MG63 (cell line): ENCODE data around the gene FIS1. TPM values are rescaled to one million over a fixed set of nuclear protein-coding genes. Genes with fewer than 3 reads are reported as not detected.
"Not testable (repeated sequence)": the region's sequence is repeated elsewhere in the genome, so short reads cannot be mapped to it uniquely, and the experiment has no call there.

Experiments
- DNase-seq: peaks from one replicate; pipeline ENCODE4 v3.0.0-alpha.2; 2020
- H3K27me3 ChIP-seq: fragments of 250-450 bp; sonication (Bioruptor Pico); 2 replicates; pipeline ENCODE4 v1.5.1; 2020; ENCODE audit warnings: mild to moderate bottlenecking, moderate library complexity
- H3K36me3 ChIP-seq: fragments of 250-450 bp; sonication (Bioruptor Pico); 2 replicates; pipeline ENCODE4 v1.5.1; 2020; ENCODE audit warnings: mild to moderate bottlenecking, moderate library complexity
- H3K4me3 ChIP-seq: fragments of 250-450 bp; sonication (Bioruptor Pico); 2 replicates; pipeline ENCODE4 v1.5.1; 2020; ENCODE audit warnings: mild to moderate bottlenecking, moderate library complexity
- H3K9me3 ChIP-seq: fragments of 250-450 bp; sonication (Bioruptor Pico); 2 replicates; pipeline ENCODE4 v1.5.1; 2020; ENCODE audit warnings: mild to moderate bottlenecking, moderate library complexity
- total RNA-seq: library from RNA; depleted of rRNA; stranded (reverse); fragments of >200 nt; shearing (Covaris generic); gene quantifications from 2 replicates; pipeline ENCODE4 v1.2.3, GENCODE V29; 2014; ENCODE audit warnings: low replicate concordance; rRNA removed

Gene FIS1
- total RNA-seq, 1 experiment from 2014 or later, result 96.4 TPM

GRCh38 chr7:101200862-101201599 is 43.9 kb downstream of the FIS1 start, which contains the start of gene MOGAT3:
Gene MOGAT3 (minus strand): TSS chr7:101201036. CDS start chr7:101200854, 182 bp downstream.
- DNase-seq, result no peak
- H3K9me3 ChIP-seq, result no peaks in the 10 kb centered on the region
- no peaks in the 10 kb centered on the region for H3K27me3 ChIP-seq
- no peaks in the 10 kb centered on the region for H3K36me3 ChIP-seq
- no peak within 1 kb of the TSS for H3K4me3 ChIP-seq

GRCh38 chr7:101200504-101200861 is 44.4 kb downstream of the FIS1 start:
- no peaks in the 10 kb centered on the region for H3K9me3 ChIP-seq
- no peak overlapping the region for H3K4me3 ChIP-seq
- no peaks in the 10 kb centered on the region for H3K36me3 ChIP-seq
- DNase-seq, result no peak
- H3K27me3 ChIP-seq, result no peaks in the 10 kb centered on the region

- H3K4me3 ChIP-seq, H3K27me3 ChIP-seq, H3K9me3 ChIP-seq, DNase-seq, H3K36me3 ChIP-seq: not testable (repeated sequence)
These were observed 45.4 kb downstream of the FIS1 start for GRCh38 chr7:101199522-101199921.

GRCh38 chr7:101198476-101198875 is 46.4 kb downstream of the FIS1 start:
- Histone ChIP-seq H3K27me3 (no peaks in the 10 kb centered on the region), H3K4me3 (no peak overlapping the region), H3K9me3 (no peaks in the 10 kb centered on the region), H3K36me3 (no peaks in the 10 kb centered on the region)
- DNase-seq, result no peak

- no peaks in the 10 kb centered on the region for H3K27me3 ChIP-seq
- H3K36me3 ChIP-seq, result no peaks in the 10 kb centered on the region
- DNase-seq, result no peak
These were observed 46.9 kb downstream of the FIS1 start for GRCh38 chr7:101197991-101198390.

GRCh38 chr7:101195884-101196283 is 49.0 kb downstream of the FIS1 start:
- no peaks in the 10 kb centered on the region for H3K27me3 ChIP-seq
- no peak overlapping the region for H3K4me3 ChIP-seq
- no peak for DNase-seq
- H3K36me3 ChIP-seq, result no peaks in the 10 kb centered on the region
- H3K9me3 ChIP-seq, result no peaks in the 10 kb centered on the region

More at GRCh38 chr7:101197991-101198390, 46.9 kb downstream of the FIS1 start:
- Histone ChIP-seq H3K4me3 (no peak overlapping the region), H3K9me3 (no peaks in the 10 kb centered on the region)

Other genes with a start within 250 kb of the FIS1 start
- gene MUC17, start 225.0 kb downstream of the FIS1 start, total RNA-seq, result not detected in 2 replicates
- gene TRIM56, start 159.6 kb downstream of the FIS1 start, total RNA-seq, result 2.3 and 25.4 TPM in 2 replicates
- gene SERPINE1, start 118.0 kb downstream of the FIS1 start, total RNA-seq, result 59.2 and 73.4 TPM in 2 replicates
- 153 and 159 TPM in 2 replicates for gene AP1S1, start 90.6 kb downstream of the FIS1 start, total RNA-seq
- 0.63 TPM in 1 of 2 replicates, not detected in the other for gene VGF, start 79.5 kb downstream of the FIS1 start, total RNA-seq
- not detected in 2 replicates for gene NAT16, start 64.8 kb downstream of the FIS1 start, total RNA-seq
- gene MOGAT3, start 44.0 kb downstream of the FIS1 start, total RNA-seq, result not detected in 2 replicates
- 25.6 and 53.1 TPM in 2 replicates for gene PLOD3, start 27.5 kb downstream of the FIS1 start, total RNA-seq
- gene ZNHIT1, start 26.9 kb downstream of the FIS1 start, total RNA-seq, result 42.4 and 64.6 TPM in 2 replicates
- gene CLDN15, start 7.3 kb downstream of the FIS1 start, total RNA-seq, result 0.54 and 4.1 TPM in 2 replicates
- gene IFT22, start 76.7 kb upstream of the FIS1 start, total RNA-seq, result 15.6 and 21.1 TPM in 2 replicates
- 1.2 TPM in 1 of 2 replicates, not detected in the other for gene COL26A1, start 117.8 kb upstream of the FIS1 start, total RNA-seq